Activated B cell treated with CpG ODN at 0.5 μM for 24 hours (primary cell): ENCODE results near the gene STK17A. TPM values are rescaled to one million over a fixed set of nuclear protein-coding genes. Genes with fewer than 3 reads are reported as not detected.

Source experiments
- ATAC-seq: fragments of 200-7000 bp; cut with Tn5 transposase; one replicate; pipeline ENCODE4 v1.10.0; 2021; ENCODE audit warnings: low read depth, mild to moderate bottlenecking, moderate library complexity
- CTCF ChIA-PET: fragments of 350-600 bp; sonication (Branson Sonifier 250); formaldehyde crosslinking; loops from one replicate; lab custom pipeline; 2021; ENCODE audit warnings: antibody characterized with exemption; lab: Charles Lee
- POLR2A ChIA-PET: fragments of 350-600 bp; sonication (Branson Sonifier 250); formaldehyde crosslinking; loops from one replicate; lab custom pipeline; 2021; ENCODE audit warnings: antibody characterized with exemption; lab: Charles Lee
- DNase-seq: peaks from one replicate; pipeline ENCODE4 v3.0.0; 2022
- H3K27ac Mint-ChIP-seq: one replicate; pipeline ENCODE4 v1.8.0; 2020; ENCODE audit warnings: mixed read lengths
- H3K27me3 Mint-ChIP-seq: one replicate; pipeline ENCODE4 v1.8.0; 2021; ENCODE audit warnings: mixed read lengths
- H3K36me3 Mint-ChIP-seq: one replicate; pipeline ENCODE4 v1.8.0; 2021; ENCODE audit warnings: low read depth, mixed read lengths
- H3K4me1 Mint-ChIP-seq: one replicate; pipeline ENCODE4 v1.8.0; 2021; ENCODE audit warnings: mixed read lengths
- H3K4me3 Mint-ChIP-seq: one replicate; pipeline ENCODE4 v1.8.0; 2020; ENCODE audit warnings: mild to moderate bottlenecking, mixed read lengths
- H3K9me3 Mint-ChIP-seq: one replicate; pipeline ENCODE4 v1.8.0; 2020; ENCODE audit warnings: mixed read lengths
- CTCF ChIP-seq: fragments of 200-600 bp; IDR thresholded peaks from one replicate; pipeline ENCODE4 v1.8.0; 2022; ENCODE audit warnings: antibody characterized with exemption, mild to moderate bottlenecking
- intact Hi-C: fragments of 100-400 bp; cut with micrococcal nuclease; formaldehyde crosslinking; loops from one replicate; pipeline ENCODE4 v1.15.1; 2024
- total RNA-seq: library from RNA; stranded (reverse); gene quantifications from 2 replicates; pipeline ENCODE4 v1.2.3, GENCODE V29; 2022

Gene STK17A
- total RNA-seq, 1 donor from 2014 or later = 68.6 TPM

GRCh38 chr7:43639858-43640491, 57.1 kb downstream of the STK17A start:
- DNase-seq = no peak
- ChIA-PET CTCF (interaction anchor here (2.8 to 5.3 kb wide), 2 partner anchors 57 to 60 kb away, joined by 13 to 36 read pairs; partner anchors contain the start of gene STK17A), POLR2A (interaction anchor here (1.0 to 3.7 kb wide), 5 partner anchors 9 to 57 kb away, joined by 3 to 22 read pairs (median 4); partner anchors contain the start of gene STK17A)
- Mint-ChIP-seq H3K27me3 (no peaks in the 10 kb centered on the region), H3K9me3 (no peaks in the 10 kb centered on the region), H3K36me3 (peaks cover 83% of the 10 kb centered on the region), H3K4me1 (peaks cover 76% of the 10 kb centered on the region), H3K27ac (peak overlapping the region; percentile 65), H3K4me3 (no peak overlapping the region)
- intact Hi-C loops = no loop called here
- ATAC-seq = no peak
- no peak for TF ChIP-seq CTCF

- DNase-seq (no peak), ATAC-seq (no peak)
- Mint-ChIP-seq H3K27ac (peak overlapping the region; percentile 65), H3K4me3 (no peak overlapping the region), H3K36me3 (peaks cover 82% of the 10 kb centered on the region), H3K4me1 (peaks cover 78% of the 10 kb centered on the region), H3K27me3 (no peaks in the 10 kb centered on the region), H3K9me3 (no peaks in the 10 kb centered on the region)
- intact Hi-C loops = no loop called here
- ChIA-PET POLR2A (interaction anchor here (1.0 to 3.7 kb wide), 4 partner anchors 8 to 58 kb away, joined by 3 to 22 read pairs (median 11); partner anchors contain the start of gene STK17A), CTCF (interaction anchor here (2.8 to 5.3 kb wide), 2 partner anchors 58 to 59 kb away, joined by 13 to 36 read pairs; partner anchors contain the start of gene STK17A)
- TF ChIP-seq CTCF = no peak
These were observed 57.8 kb downstream of the STK17A start for GRCh38 chr7:43640679-43641078.

- Mint-ChIP-seq H3K27ac (peak overlapping the region; percentile 77), H3K4me1 (peaks cover 82% of the 10 kb centered on the region), H3K36me3 (peaks cover 74% of the 10 kb centered on the region), H3K27me3 (no peaks in the 10 kb centered on the region), H3K4me3 (no peak overlapping the region), H3K9me3 (no peaks in the 10 kb centered on the region)
- ChIA-PET CTCF (interaction anchor here (0.9 to 5.3 kb wide), 2 partner anchors 57 to 60 kb away, joined by 3 to 36 read pairs; partner anchors contain the start of gene STK17A), POLR2A (interaction anchor here (0.6 to 9.7 kb wide), 2 partner anchors 36 to 57 kb away, joined by 6 to 342 read pairs; partner anchors contain the start of gene STK17A)
- intact Hi-C loops = no loop called here
- ATAC-seq (no peak), DNase-seq (no peak)
- no peak for TF ChIP-seq CTCF
These were observed 60.2 kb downstream of the STK17A start for GRCh38 chr7:43642897-43643630.

DNA sequence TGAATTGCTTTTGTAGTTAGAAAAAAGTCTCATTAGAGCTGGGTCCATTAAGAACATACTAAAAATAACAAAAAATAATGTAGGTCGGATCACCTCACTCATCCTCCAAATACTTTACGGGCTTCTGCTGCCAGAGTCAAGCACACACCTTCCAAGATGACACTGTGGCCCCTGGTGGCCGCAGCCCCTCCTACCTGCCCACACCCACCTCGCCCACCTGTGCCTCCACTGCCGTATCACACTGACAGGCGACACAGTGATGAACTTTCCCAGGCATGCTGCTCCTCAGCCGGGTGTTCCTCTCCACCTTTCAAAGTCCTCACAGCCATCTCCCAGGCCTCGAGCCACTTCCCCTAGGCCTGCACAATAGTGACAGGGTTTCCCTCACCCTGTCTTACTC, 60.9 kb downstream of the STK17A start:
- POLR2A ChIA-PET = interaction anchor here (0.6 to 9.7 kb wide), 4 partner anchors 11 to 58 kb away, joined by 3 to 342 read pairs (median 3); partner anchors contain the start of gene STK17A
- intact Hi-C loops = no loop called here
- no peak for ATAC-seq
- Mint-ChIP-seq H3K36me3 (peaks cover 73% of the 10 kb centered on the region), H3K4me1 (peaks cover 86% of the 10 kb centered on the region), H3K4me3 (no peak overlapping the region), H3K9me3 (no peaks in the 10 kb centered on the region), H3K27ac (peak overlapping the region; percentile 74), H3K27me3 (no peaks in the 10 kb centered on the region)
- no peak for TF ChIP-seq CTCF
- CTCF ChIA-PET = interaction anchor here (0.7 to 3.5 kb wide), 3 partner anchors 16 to 61 kb away, joined by 3 to 23 read pairs (median 3); partner anchors contain the start of gene STK17A
- DNase-seq = no peak
